GM12878 (cell line): Measurements from ENCODE around the gene NGF. TPM values are rescaled to one million over a fixed set of nuclear protein-coding genes. Genes with fewer than 3 reads are reported as not detected.

Experiments used
- ATAC-seq: fragments of 200-7000 bp; cut with Tn5 transposase; 3 replicates; pipeline ENCODE4 v1.9.1; 2020; ENCODE audit warnings: mild to moderate bottlenecking, moderate library complexity
- BruUV-seq: library from RNA; stranded (reverse); fragments of 400-500 nt; replicated peaks from 2 replicates; lab custom pipeline; 2021; lab: Mats Ljungman, UMichigan
- CTCF ChIA-PET: fragments of 300-600 bp; sonication (Branson Sonifier 250); formaldehyde crosslinking; extraction: SDS; loops from one replicate; lab custom pipeline; 2021; ENCODE audit warnings: inconsistent platforms; lab: Yijun Ruan, JAX
- POLR2A ChIA-PET: fragments of 350-600 bp; formaldehyde crosslinking; extraction: SDS; loops from one replicate; lab custom pipeline; 2021; ENCODE audit warnings: inconsistent platforms; lab: Charles Lee
- RAD21 ChIA-PET: fragments of 300-600 bp; sonication (Branson Sonifier 250); formaldehyde crosslinking; loops from one replicate; lab custom pipeline; 2023; ENCODE audit warnings: antibody characterized with exemption; ENCODE audit not compliant: unreplicated experiment; lab: Charles Lee
- SMC1A ChIA-PET: fragments of 300-600 bp; sonication (Branson Sonifier 250); formaldehyde crosslinking; loops from one replicate; lab custom pipeline; 2023; ENCODE audit not compliant: unreplicated experiment, uncharacterized antibody; lab: Charles Lee
- DNase-seq: peaks from one replicate; pipeline ENCODE4 v3.0.0-alpha.2; 2011; ENCODE audit warnings: low read depth, low spot score
- FAIRE-seq: peaks from 3 replicates; lab custom pipeline; 2011; peaks lifted over from hg19 to GRCh38; lab: Jason Lieb, UNC
- H2AFZ ChIP-seq: 2 replicates; pipeline ENCODE4 v1.6.0; 2011; ENCODE audit warnings: low read depth, low read length, control low read depth; ENCODE audit not compliant: control insufficient read depth
- H3K27ac ChIP-seq: 2 replicates; pipeline ENCODE4 v1.5.1; 2011; ENCODE audit warnings: control low read depth; ENCODE audit not compliant: control insufficient read depth, insufficient read depth
- H3K27me3 ChIP-seq, 2 experiments: replicated peaks in 1 of 2; 2 replicates each; pipeline versions ENCODE4 v1.6.0 to v1.6.1; 2011; ENCODE audit warnings: low read length in 1 of 2; ENCODE audit not compliant: control insufficient read depth in 2 of 2, insufficient read depth in 2 of 2
- H3K36me3 ChIP-seq, 2 experiments: 2 replicates each; pipeline ENCODE4 v1.5.1; 2011; ENCODE audit warnings: low read length in 1 of 2; ENCODE audit not compliant: control insufficient read depth in 2 of 2, insufficient read depth in 2 of 2
- H3K4me1 ChIP-seq: 2 replicates; pipeline ENCODE4 v1.6.1; 2011; ENCODE audit warnings: mild to moderate bottlenecking, low read length, moderate library complexity, mixed read lengths; ENCODE audit not compliant: control insufficient read depth, insufficient read depth
- H3K4me2 ChIP-seq: 2 replicates; pipeline ENCODE4 v1.6.0; 2011; ENCODE audit warnings: control low read depth; ENCODE audit not compliant: control insufficient read depth, insufficient read depth
- H3K4me3 ChIP-seq: fragments of 200-600 bp; sonication (generic); 2 replicates; pipeline ENCODE4 v1.5.1; 2016
- H3K79me2 ChIP-seq: 2 replicates; pipeline ENCODE4 v1.6.0; 2011; ENCODE audit warnings: low read length; ENCODE audit not compliant: control insufficient read depth, insufficient read depth
- H3K9ac ChIP-seq: 2 replicates; pipeline ENCODE4 v1.8.0; 2011; ENCODE audit warnings: low read length, control low read depth, mixed read lengths; ENCODE audit not compliant: control insufficient read depth, insufficient read depth
- H3K9me3 ChIP-seq: replicated peaks from 3 replicates; pipeline ENCODE4 v1.5.1; 2011; ENCODE audit warnings: mild to moderate bottlenecking, low read length; ENCODE audit not compliant: control insufficient read depth, insufficient read depth
- H4K20me1 ChIP-seq: 2 replicates; pipeline ENCODE4 v1.6.0; 2011; ENCODE audit not compliant: control insufficient read depth, insufficient read depth
- MEF2B ChIP-seq: fragments of 450-650 bp; IDR thresholded peaks from 2 replicates; pipeline ENCODE4 v1.6.1; 2018; ENCODE audit warnings: mild to moderate bottlenecking, moderate library complexity; ENCODE audit not compliant: partially characterized antibody, poor library complexity, severe bottlenecking
- NR2C2 ChIP-seq: IDR thresholded peaks from 2 replicates; pipeline ENCODE4 v1.6.1; 2011; ENCODE audit warnings: borderline replicate concordance, low read depth; ENCODE audit not compliant: control insufficient read depth, insufficient read length
- POU2F2 ChIP-seq: IDR thresholded peaks from 3 replicates; pipeline ENCODE4 v1.6.1; 2011; ENCODE audit warnings: low read depth, mild to moderate bottlenecking, low read length, borderline replicate concordance
- ZNF622 ChIP-seq: fragments of 450-650 bp; IDR thresholded peaks from 2 replicates; pipeline ENCODE4 v1.6.1; 2017; ENCODE audit warnings: mild to moderate bottlenecking, inconsistent platforms
- WGBS: methylation state at CpG from one replicate; pipeline ENCODE4 v1.1.6; 2016; ENCODE audit warnings: low lambda C conversion rate; ENCODE audit not compliant: insufficient replicate concordance, insufficient coverage; ENCODE audit errors: missing lambda C conversion rate; 5-methylcytosine and 5-hydroxymethylcytosine counted together
- in situ Hi-C: fragments of 300-500 bp; cut with MboI; formaldehyde crosslinking; loops from 9 replicates; pipeline ENCODE4 v1.14.3; 2018; ENCODE audit warnings: mixed read lengths
- intact Hi-C: fragments of 100-400 bp; cut with micrococcal nuclease; formaldehyde crosslinking; loops from one replicate; pipeline ENCODE4 v1.14.2; 2022; ENCODE audit not compliant: unreplicated experiment
- polyA plus RNA-seq, 11 experiments: library from polyadenylated mRNA; depleted of rRNA in 4 of 11; unstranded in 6 of 11; stranded (reverse) in 5 of 11; fragments of >200 nt; fragmentation: Nextera tagmentation in 4 of 11; fragmentation: Illumina TruSeq in 1 of 11; extraction: Ambion mirVana in 4 of 11; extraction: Trizol in 1 of 11; gene quantifications; 1 replicate in 1 of 11; 2 replicates in 10 of 11; pipeline versions ENCODE4 v1.2.1 to v1.2.3, GENCODE V29; 2011 to 2016; ENCODE audit warnings: inconsistent platforms in 2 of 11, missing spikeins in 2 of 11, low read depth in 1 of 11
- total RNA-seq, 4 experiments: library from RNA; depleted of rRNA in 3 of 4; stranded (reverse); fragments of >200 nt in 3 of 4; fragmentation: Illumina TruSeq in 1 of 4; extraction: Trizol in 1 of 4; gene quantifications; 2 replicates each; pipeline versions ENCODE4 v1.2.1 to v1.2.3, GENCODE V29; 2013 to 2021
- TF ChIP-seq, protein P1 (sequence below): IDR thresholded peaks from 2 replicates; pipeline ENCODE4 v1.6.1; 2012; ENCODE audit warnings: low read depth, low read length, improper control_type of control experiment
- TF ChIP-seq, protein P2 (sequence below): IDR thresholded peaks from 2 replicates; pipeline ENCODE4 v1.6.1; 2011; ENCODE audit warnings: low read depth, low read length, improper control_type of control experiment, borderline replicate concordance

The NGF gene
- total and polyA plus RNA-seq, 10 of the 15 experiments (the other 5 are each of a cell fraction or from before 2014, with no cell fraction given) = not detected

DNA sequence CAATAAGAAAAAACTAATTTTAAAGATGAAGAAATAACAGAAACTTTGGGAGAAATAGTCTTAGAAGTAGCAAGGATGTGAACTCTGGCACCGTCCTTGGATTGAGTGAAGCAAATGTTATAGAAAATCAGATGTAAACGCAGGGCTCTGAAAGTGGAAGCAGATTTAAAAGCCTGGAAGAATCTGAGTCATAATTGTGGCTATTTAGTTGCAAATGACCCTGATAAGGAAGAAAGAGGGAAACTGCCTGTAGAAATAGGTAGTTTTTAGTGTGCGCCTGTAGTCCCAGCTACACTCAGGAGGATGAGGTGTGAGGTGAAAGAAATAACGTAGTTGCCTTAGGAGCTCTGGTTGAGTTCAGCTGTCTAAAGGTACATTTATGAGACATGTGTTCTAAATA is 101.0 kb downstream of the NGF start:
- Histone ChIP-seq H2AFZ (no peak overlapping the region), H3K36me3 (no peaks in the 10 kb centered on the region), H3K79me2 (no peaks in the 10 kb centered on the region), H3K27ac (no peak overlapping the region), H3K4me3 (no peak overlapping the region), H3K9ac (no peak overlapping the region), H3K4me1 (no peaks in the 10 kb centered on the region), H3K27me3 (peaks cover 0 to 2% of the 10 kb centered on the region in 2 experiments; a peak in 1 of 4 replicates), H4K20me1 (no peaks in the 10 kb centered on the region), H3K9me3 (no peaks in the 10 kb centered on the region), H3K4me2 (no peak overlapping the region)
- ChIA-PET POLR2A (no interaction called here), CTCF (no interaction called here), RAD21 (no interaction called here), SMC1A (no interaction called here)
- in situ Hi-C loops = no loop called here
- FAIRE-seq (no peak), DNase-seq (no peak), ATAC-seq (no peak)
- intact Hi-C loops = no loop called here
- BruUV-seq = no TSS peak
- no peak for TF ChIP-seq NR2C2
- TF ChIP-seq, protein P1, sequence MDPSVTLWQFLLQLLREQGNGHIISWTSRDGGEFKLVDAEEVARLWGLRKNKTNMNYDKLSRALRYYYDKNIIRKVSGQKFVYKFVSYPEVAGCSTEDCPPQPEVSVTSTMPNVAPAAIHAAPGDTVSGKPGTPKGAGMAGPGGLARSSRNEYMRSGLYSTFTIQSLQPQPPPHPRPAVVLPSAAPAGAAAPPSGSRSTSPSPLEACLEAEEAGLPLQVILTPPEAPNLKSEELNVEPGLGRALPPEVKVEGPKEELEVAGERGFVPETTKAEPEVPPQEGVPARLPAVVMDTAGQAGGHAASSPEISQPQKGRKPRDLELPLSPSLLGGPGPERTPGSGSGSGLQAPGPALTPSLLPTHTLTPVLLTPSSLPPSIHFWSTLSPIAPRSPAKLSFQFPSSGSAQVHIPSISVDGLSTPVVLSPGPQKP = no peak
- TF ChIP-seq, protein P2, sequence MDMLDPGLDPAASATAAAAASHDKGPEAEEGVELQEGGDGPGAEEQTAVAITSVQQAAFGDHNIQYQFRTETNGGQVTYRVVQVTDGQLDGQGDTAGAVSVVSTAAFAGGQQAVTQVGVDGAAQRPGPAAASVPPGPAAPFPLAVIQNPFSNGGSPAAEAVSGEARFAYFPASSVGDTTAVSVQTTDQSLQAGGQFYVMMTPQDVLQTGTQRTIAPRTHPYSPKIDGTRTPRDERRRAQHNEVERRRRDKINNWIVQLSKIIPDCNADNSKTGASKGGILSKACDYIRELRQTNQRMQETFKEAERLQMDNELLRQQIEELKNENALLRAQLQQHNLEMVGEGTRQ = no peak
- TF ChIP-seq POU2F2 = no peak
- no peak for TF ChIP-seq MEF2B
- no peak for TF ChIP-seq ZNF622
- 63% methylated on average over 4 of the region's 4 CpGs for WGBS

Other genes with a start within 250 kb of the NGF start
- gene TSPAN2, start 248.7 kb downstream of the NGF start, total RNA-seq (2014; rRNA removed) = under 0.01 TPM in 1 of 2 replicates, not detected in the other
- gene TSPAN2, start 248.7 kb downstream of the NGF start, total RNA-seq (2014; rRNA removed; fragmentation: Illumina TruSeq; extraction: Trizol) = not detected in 2 replicates
- gene TSPAN2, start 248.7 kb downstream of the NGF start, total RNA-seq (2021) = not detected in 2 replicates
- 0.73 and 1.1 TPM in 2 replicates for gene TSPAN2, start 248.7 kb downstream of the NGF start, polyA plus RNA-seq (2011; rRNA removed)
- gene TSPAN2, start 248.7 kb downstream of the NGF start, polyA plus RNA-seq (2014; fragmentation: Illumina TruSeq; extraction: Trizol) = not detected in 2 replicates
- not detected for gene TSPAN2, start 248.7 kb downstream of the NGF start, polyA plus RNA-seq (2014; fragmentation: Nextera tagmentation; extraction: Ambion mirVana)
- not detected in 2 replicates for gene TSPAN2, start 248.7 kb downstream of the NGF start, polyA plus RNA-seq (2014; rRNA removed)
- not detected for gene TSPAN2, start 248.7 kb downstream of the NGF start, polyA plus RNA-seq (2016; fragmentation: Nextera tagmentation; extraction: Ambion mirVana)